Endothelial cell of umbilical vein (primary cell): ENCODE results near the gene ZBTB20. TPM values are rescaled to one million over a fixed set of nuclear protein-coding genes. Genes with fewer than 3 reads are reported as not detected.

Source experiments
- BruUV-seq: library from RNA; stranded (reverse); fragments of 400-500 nt; replicated peaks from 2 replicates; lab custom pipeline; 2021; lab: Mats Ljungman, UMichigan
- CTCF ChIA-PET: fragments of 300-600, 350-600 bp; sonication (Branson Sonifier 250); formaldehyde crosslinking; loops from one replicate; lab custom pipeline; 2021; ENCODE audit warnings: antibody characterized with exemption, inconsistent platforms; lab: Charles Lee
- POLR2A ChIA-PET: fragments of 300-600, 350-600 bp; sonication (Branson Sonifier 250); formaldehyde crosslinking; loops from one replicate; lab custom pipeline; 2021; ENCODE audit warnings: antibody characterized with exemption, inconsistent platforms; lab: Charles Lee
- DNase-seq: peaks from one replicate; pipeline ENCODE4 v3.0.0-alpha.2; 2011; ENCODE audit warnings: low read depth, low spot score
- FAIRE-seq: peaks from 2 replicates; lab custom pipeline; 2011; peaks lifted over from hg19 to GRCh38; lab: Jason Lieb, UNC
- H2AFZ ChIP-seq: 2 replicates; pipeline ENCODE4 v1.6.0; 2012; ENCODE audit warnings: low read depth, low read length, control low read depth, inconsistent platforms
- H3K27ac ChIP-seq: 2 replicates; pipeline ENCODE4 v1.5.1; 2011; ENCODE audit warnings: low read depth, mild to moderate bottlenecking, control low read depth, low read length, moderate library complexity; ENCODE audit not compliant: insufficient read depth
- H3K27me3 ChIP-seq, 2 experiments: 2 replicates each; pipeline versions ENCODE4 v1.6.0 to v1.6.1; 2011; ENCODE audit warnings: low read length in 2 of 2, mixed read lengths in 1 of 2; ENCODE audit not compliant: control insufficient read depth in 2 of 2, insufficient read depth in 2 of 2
- H3K36me3 ChIP-seq, 2 experiments: 2 replicates in 1 of 2; 3 replicates in 1 of 2; pipeline ENCODE4 v1.5.1; 2011; ENCODE audit warnings: low read length in 2 of 2, mild to moderate bottlenecking in 1 of 2, moderate library complexity in 1 of 2; ENCODE audit not compliant: control insufficient read depth in 2 of 2, insufficient read depth in 2 of 2; ENCODE audit errors: extremely low read depth in 1 of 2
- H3K4me1 ChIP-seq: 3 replicates; pipeline ENCODE4 v1.5.1; 2011; ENCODE audit warnings: mild to moderate bottlenecking, low read length; ENCODE audit not compliant: control insufficient read depth, insufficient read depth; ENCODE audit errors: extremely low read depth
- H3K4me2 ChIP-seq: 2 replicates; pipeline ENCODE4 v1.6.1; 2011; ENCODE audit warnings: low read length, control low read depth, mixed read lengths; ENCODE audit not compliant: insufficient read depth
- H3K4me3 ChIP-seq, 3 experiments: fragments of 200-600 bp in 1 of 3; sonication (generic), shearing (Covaris generic) in 1 of 3; replicated peaks in 1 of 3; 2 replicates each; pipeline ENCODE4 v1.5.1; 2011 to 2016; ENCODE audit warnings: control low read depth in 3 of 3, low read length in 3 of 3, mild to moderate bottlenecking in 2 of 3, inconsistent platforms in 1 of 3, low read depth in 1 of 3, moderate library complexity in 1 of 3; ENCODE audit not compliant: insufficient read depth in 1 of 3
- H3K79me2 ChIP-seq: 2 replicates; pipeline ENCODE4 v1.6.0; 2012; ENCODE audit warnings: low read length, inconsistent platforms; ENCODE audit not compliant: control insufficient read depth, insufficient read depth
- H3K9ac ChIP-seq: replicated peaks from 2 replicates; pipeline ENCODE3; 2011; ENCODE audit warnings: low read length, control low read depth; ENCODE audit not compliant: insufficient read depth; ENCODE audit errors: extremely low read depth
- H3K9me1 ChIP-seq: replicated peaks from 3 replicates; pipeline ENCODE4 v1.6.0; 2011; ENCODE audit warnings: mild to moderate bottlenecking, low read length; ENCODE audit not compliant: control insufficient read depth, insufficient read depth; ENCODE audit errors: extremely low read depth
- H3K9me3 ChIP-seq: replicated peaks from 2 replicates; pipeline ENCODE4 v1.5.1; 2012; ENCODE audit warnings: low read length, inconsistent platforms; ENCODE audit not compliant: control insufficient read depth, insufficient read depth
- H4K20me1 ChIP-seq: replicated peaks from 2 replicates; pipeline ENCODE3; 2011; ENCODE audit warnings: mild to moderate bottlenecking, low read length; ENCODE audit not compliant: control insufficient read depth, insufficient read depth; ENCODE audit errors: extremely low read depth
- CTCF ChIP-seq, 2 donors: IDR thresholded peaks; 1 replicate in 1 of 2; 2 replicates in 1 of 2; pipeline ENCODE4 v1.5.1; 2011; ENCODE audit warnings: low read length in 2 of 2, mild to moderate bottlenecking in 2 of 2, moderate library complexity in 2 of 2, control low read depth in 1 of 2, inconsistent platforms in 1 of 2, low read depth in 1 of 2; ENCODE audit not compliant: insufficient read depth in 1 of 2; ENCODE audit errors: extremely low read depth in 1 of 2
- EZH2 ChIP-seq: IDR thresholded peaks from 2 replicates; pipeline ENCODE4 v1.6.1; 2012; ENCODE audit warnings: borderline replicate concordance, low read depth, mild to moderate bottlenecking, moderate library complexity, low read length, inconsistent platforms; ENCODE audit not compliant: severe bottlenecking
- GATA2 ChIP-seq: IDR thresholded peaks from 2 replicates; pipeline ENCODE4 v1.7.0; 2011; ENCODE audit warnings: low read depth, mild to moderate bottlenecking, moderate library complexity, mixed read lengths, low read length; ENCODE audit not compliant: insufficient read length, insufficient read depth
- JUN ChIP-seq: IDR thresholded peaks from 2 replicates; pipeline ENCODE4 v1.6.1; 2011; ENCODE audit warnings: borderline replicate concordance, low read depth; ENCODE audit not compliant: insufficient read length, insufficient read depth
- MYC ChIP-seq: IDR thresholded peaks from one replicate; pipeline ENCODE4 v1.6.1; 2011; ENCODE audit warnings: mild to moderate bottlenecking, low read depth, low read length
- POLR2A ChIP-seq: IDR thresholded peaks from 2 replicates; pipeline ENCODE4 v1.6.1; 2012; ENCODE audit warnings: low read depth, mild to moderate bottlenecking, control low read depth, low read length
- POLR2AphosphoS5 ChIP-seq: IDR thresholded peaks from 2 replicates; pipeline ENCODE4 v1.6.1; 2012; ENCODE audit warnings: low read depth, mild to moderate bottlenecking, control low read depth, low read length, moderate library complexity; ENCODE audit not compliant: insufficient read depth
- dilution Hi-C: fragments of 300-500 bp; cut with MboI; formaldehyde crosslinking; loops from one replicate; pipeline ENCODE4 v1.15.0; 2019; ENCODE audit warnings: low sequenced_read_pairs; ENCODE audit not compliant: extremely low pct_ligation_motif_present
- intact Hi-C: fragments of 100-400 bp; cut with micrococcal nuclease; formaldehyde crosslinking; loops from one replicate; pipeline ENCODE4 v1.10.0; 2022
- polyA plus RNA-seq, 4 experiments: library from polyadenylated mRNA; depleted of rRNA in 3 of 4; stranded (reverse) in 3 of 4; unstranded in 1 of 4; fragments of >200 nt; gene quantifications; 2 replicates each; pipeline versions ENCODE4 v1.2.1 to v1.2.3, GENCODE V29; 2011 to 2012; ENCODE audit warnings: missing spikeins in 1 of 4
- total RNA-seq: library from RNA; stranded (reverse); gene quantifications from 2 replicates; pipeline ENCODE4 v1.2.3, GENCODE V29; 2021

The ZBTB20 gene
- total and polyA plus RNA-seq, 2 donors (not counting 3 experiments of a cell fraction or from before 2014, with no cell fraction given): 2.1 to 20.5 TPM

GRCh38 chr3:114660808-114661207 is 486.3 kb downstream of the ZBTB20 start:
- no peak for FAIRE-seq
- CTCF ChIA-PET: interaction anchor here (1.0 kb wide), 1 partner anchor 242 kb away, joined by 3 read pairs; no protein-coding TSS in a partner anchor
- Histone ChIP-seq H4K20me1 (no peaks in the 10 kb centered on the region), H3K27ac (no peak overlapping the region), H3K4me1 (peaks cover 2% of the 10 kb centered on the region), H3K4me3 (no peak overlapping the region), H3K4me2 (no peak overlapping the region), H3K36me3 (no peaks in the 10 kb centered on the region), H3K79me2 (no peaks in the 10 kb centered on the region), H3K9me3 (no peaks in the 10 kb centered on the region), H3K9me1 (no peaks in the 10 kb centered on the region), H3K9ac (no peak overlapping the region), H3K27me3 (no peaks in the 10 kb centered on the region), H2AFZ (no peak overlapping the region)
- POLR2A ChIA-PET: no interaction called here
- TF ChIP-seq POLR2AphosphoS5: no peak
- no peak for TF ChIP-seq POLR2A
- TF ChIP-seq EZH2: no peak
- no peak for TF ChIP-seq MYC
- no peak for TF ChIP-seq GATA2
- TF ChIP-seq JUN: no peak
- TF ChIP-seq CTCF (IDR thresholded peaks at IDR 0.05; ENCODE audit: extremely low read depth in 1 of 2, insufficient read depth in 1 of 2, low read depth in 1 of 2, low read length in 2 of 2): no peak
- intact Hi-C loops: no loop called here
- DNase-seq: no peak
- dilution Hi-C loops: no loop called here
- BruUV-seq: no TSS peak
